NCI-H187 treated with DMSO at 0.1 percent for 48 hours (cell line): Measurements from ENCODE around the gene CPPED1.

ENCODE experiments used
- DNase-seq: peaks from one replicate; lab custom pipeline; 2025; lab: John Stamatoyannopoulos, UW

Gene CPPED1

DNA sequence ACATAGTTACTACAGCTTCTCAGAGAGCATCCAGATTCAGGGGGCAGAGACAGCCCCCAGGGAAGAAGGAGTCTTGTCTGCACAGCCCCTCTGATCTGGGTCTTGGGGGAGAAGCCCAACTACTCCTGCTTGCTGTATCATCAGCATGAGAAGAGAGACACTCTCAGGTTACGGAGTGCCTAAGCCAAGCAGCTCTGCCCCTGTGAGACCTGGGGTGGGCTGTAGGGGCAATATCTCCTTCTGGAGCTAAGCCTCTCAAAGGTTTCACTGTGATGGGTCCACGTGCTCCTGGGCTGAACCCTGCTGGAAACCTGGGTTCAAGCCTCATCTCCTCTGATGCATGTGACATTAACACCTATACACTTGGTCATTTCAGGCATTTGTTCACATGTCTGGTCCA lies 123.2 kb downstream of the CPPED1 start:
- no peak for DNase-seq

DNA sequence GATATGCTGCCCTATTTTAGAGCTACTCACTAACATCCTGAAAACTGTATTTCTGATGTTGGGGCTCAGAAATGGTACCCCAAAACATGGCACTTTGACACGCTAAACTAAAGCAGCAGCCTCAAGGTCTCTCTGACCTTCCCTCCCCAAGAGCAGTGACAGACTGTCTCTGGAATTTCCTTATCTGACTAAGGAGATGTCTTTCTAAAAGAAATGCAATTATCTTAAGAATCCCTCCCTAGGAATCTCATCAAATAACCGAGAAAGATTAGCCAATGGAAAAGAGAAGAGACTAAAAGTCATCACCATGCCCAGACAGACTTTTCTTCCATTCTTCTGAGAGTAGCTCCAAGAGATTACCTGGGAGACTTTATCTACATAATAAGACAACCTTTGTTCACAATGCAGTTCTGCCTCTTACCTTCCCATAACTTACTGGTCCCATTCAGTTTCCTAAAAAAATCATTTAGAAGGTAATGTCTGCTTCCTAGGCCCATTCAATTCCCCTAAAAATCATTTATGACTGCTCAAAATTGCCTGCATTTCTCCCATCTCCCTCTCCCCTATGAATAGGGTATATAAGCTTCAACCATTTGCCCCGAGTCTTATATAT lies 123.9 kb downstream of the CPPED1 start:
- DNase-seq = no peak

DNA sequence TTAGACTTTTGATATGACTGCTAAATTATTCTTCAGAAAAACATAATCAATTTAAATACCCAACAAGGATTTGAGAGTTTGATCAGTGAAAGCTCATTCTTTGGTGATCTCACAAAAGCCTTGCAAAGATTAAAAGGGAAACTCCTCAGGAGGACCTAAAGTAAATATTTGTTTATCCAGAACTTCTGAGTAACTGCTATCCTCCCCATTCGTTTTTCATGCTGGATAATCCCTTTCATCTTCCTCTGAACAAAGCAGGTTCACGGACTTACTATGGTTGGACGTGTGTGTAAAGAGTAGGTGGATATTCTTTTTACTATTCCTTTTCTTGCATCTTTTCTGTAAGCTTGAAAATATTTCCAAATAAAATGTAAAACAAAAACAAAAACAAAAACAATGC lies 124.7 kb downstream of the CPPED1 start:
- DNase-seq = no peak

DNA sequence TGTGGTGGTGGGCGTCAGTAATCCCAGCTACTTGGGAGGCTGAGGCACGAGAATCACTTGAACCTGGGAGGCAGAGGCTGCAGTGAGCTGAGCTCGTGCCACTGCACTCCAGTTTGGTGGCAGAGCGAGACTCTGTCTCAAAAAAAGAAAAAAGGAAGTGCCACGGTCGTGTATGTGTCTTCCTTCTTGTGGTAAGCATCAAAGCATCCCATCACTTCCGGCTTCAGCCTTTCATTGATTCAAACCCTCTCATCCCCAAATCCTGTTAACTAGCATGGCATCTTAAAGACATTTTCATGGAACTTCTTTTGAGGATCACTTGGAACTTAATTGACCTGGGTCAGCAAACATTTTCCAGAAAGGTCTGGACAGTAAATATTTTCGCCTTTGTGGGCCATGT lies 126.2 kb downstream of the CPPED1 start:
- DNase-seq = no peak

DNA sequence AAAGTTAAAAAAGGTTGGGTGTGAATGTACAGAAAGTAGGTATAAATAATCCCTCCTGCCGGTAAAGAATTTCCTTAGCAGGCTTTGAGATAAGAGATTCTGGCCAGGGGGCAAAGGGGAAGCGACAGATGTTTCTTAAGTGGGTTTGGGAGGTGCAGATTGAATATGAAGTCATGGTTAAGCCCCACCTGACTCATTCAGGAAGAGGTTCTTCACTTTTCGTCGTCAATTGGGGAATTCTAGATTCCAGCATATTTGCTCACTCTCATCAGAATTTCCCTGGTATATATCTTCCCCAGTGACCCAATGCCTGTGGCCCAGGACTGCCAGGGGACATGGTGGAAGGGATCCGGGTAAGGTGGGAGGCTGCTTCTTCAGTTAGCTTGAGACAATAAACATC lies 127.8 kb downstream of the CPPED1 start:
- no peak for DNase-seq

DNA sequence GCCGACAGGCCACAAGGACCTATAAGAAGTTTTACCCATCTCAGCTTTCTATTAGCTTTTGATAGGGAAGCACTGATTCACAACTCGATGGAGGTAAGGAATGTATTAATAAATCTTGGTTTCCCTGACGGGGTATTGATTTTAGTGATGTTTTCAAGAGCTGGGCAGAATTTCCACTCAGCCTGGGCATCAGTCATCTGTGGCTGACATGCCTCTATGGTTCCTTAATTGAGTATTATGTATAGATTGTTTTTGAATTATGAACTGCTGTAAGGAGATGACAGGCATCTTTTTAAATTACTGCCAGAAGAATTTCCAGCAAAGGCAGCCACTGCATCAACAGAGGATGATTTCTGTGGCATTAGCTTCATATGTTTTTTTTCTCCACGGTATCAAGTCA lies 128.6 kb downstream of the CPPED1 start:
- no peak for DNase-seq

DNA sequence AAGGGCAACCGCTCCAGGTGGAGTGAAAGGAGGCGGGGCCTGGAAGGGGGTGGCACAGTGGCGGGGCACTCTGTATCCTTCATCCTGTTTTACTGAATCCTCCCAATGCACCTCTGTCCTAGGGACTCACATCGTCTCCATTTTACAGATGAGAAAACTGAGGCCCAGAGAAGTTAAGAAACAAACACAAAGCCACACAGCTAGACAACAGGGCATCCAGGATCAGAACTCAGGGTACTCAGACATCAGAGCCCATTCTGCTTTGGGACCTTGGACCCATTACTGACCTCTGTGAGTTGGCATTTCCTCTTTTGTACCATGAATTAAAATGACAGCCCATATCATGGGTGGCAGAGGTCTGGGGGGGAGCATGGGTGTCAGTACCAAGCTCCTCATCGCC lies 129.2 kb downstream of the CPPED1 start:
- no peak for DNase-seq

DNA sequence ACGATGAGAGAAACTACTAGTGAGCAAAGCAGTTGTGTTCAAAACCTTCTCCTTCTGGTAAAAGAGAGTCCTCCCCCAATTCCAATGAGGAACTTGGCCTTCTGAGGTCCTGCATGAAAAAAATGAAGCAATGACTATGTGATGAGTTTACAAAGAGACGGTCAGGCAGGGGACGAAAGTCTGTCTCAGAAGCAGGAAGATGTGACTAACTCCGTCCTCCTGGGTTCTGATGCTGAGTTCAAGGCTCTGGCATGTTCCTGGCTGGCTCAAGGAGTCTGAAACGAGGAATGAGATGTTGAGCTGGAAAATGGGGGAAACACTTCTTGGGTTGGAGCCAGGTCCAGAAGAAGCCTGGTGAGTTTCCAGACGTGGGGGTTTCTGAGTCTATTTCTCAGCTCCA lies 129.6 kb downstream of the CPPED1 start:
- no peak for DNase-seq

DNA sequence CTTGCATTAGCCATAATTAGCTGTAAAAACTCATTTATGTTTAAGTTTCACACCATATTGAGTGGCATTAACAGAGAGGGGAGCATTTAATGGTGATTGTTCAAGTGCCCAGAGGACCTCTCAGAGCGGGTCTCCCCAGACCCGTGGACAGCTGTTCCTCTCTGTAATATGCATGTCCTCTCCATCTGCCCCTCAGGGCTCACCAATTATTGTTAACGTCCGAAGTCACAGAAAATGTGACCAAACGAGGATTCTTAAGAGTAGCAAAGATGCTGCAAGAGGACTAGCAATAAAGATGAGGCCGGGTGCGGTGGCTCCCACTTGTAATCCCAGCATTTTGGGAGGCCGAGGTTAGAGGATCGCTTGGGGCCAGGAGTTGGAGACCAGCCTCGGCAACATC lies 130.2 kb downstream of the CPPED1 start:
- DNase-seq = no peak

DNA sequence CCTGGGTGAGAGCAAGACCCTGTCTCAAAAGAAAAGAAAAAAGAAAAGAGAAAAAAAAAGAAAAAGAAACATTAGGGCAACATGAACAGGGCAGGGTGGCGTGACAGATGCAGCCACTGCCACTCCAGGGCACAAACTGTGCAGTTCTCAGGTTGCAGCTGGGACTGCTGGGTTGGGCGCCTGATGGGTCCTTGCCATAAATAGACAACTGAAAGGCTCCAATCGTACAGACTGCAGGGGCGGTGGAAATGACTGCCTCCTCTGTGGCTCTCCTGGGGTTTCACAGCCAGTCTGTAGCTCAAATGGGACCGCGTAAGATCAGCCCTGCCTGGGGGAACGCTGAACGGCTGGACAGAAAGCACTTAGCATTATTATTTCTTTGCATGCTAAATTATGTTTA lies 130.7 kb downstream of the CPPED1 start:
- DNase-seq = no peak

DNA sequence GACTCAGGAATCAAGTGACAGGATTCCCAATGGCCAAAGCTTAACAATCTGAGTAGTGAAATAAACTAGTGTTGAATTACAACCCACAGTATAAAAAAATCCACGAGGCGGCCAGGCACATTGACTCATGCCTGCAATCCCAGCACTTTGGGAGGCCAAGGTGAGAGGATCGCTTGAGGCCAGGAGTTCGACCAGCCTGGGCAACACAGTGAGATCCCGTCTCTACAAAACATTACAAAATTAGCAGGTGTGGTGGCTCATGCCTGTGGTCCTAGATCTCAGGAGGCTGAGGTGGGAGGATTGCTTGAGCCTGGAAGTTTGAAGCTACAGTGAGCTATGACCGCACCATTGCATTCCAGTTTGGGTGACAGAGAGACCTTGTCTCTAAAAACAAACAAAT lies 133.8 kb downstream of the CPPED1 start:
- no peak for DNase-seq

DNA sequence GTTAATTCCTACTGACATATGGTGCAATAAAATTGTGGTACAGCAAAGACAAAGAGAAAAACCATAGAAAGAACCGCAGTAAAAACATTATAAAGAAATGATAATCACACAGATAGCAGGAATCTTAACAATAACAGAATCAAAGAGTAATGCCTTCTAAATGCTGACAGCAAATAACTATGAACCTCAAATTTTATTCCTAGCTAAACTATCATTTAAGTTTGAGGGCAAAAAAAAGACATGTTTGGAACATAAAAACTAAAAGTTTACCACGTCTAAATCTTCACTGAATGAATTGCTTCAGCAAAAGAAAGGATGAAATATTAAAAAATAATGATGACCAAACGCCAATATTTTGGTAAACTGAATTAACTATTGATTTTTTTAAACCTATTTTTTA lies 135.8 kb downstream of the CPPED1 start:
- DNase-seq = no peak

DNA sequence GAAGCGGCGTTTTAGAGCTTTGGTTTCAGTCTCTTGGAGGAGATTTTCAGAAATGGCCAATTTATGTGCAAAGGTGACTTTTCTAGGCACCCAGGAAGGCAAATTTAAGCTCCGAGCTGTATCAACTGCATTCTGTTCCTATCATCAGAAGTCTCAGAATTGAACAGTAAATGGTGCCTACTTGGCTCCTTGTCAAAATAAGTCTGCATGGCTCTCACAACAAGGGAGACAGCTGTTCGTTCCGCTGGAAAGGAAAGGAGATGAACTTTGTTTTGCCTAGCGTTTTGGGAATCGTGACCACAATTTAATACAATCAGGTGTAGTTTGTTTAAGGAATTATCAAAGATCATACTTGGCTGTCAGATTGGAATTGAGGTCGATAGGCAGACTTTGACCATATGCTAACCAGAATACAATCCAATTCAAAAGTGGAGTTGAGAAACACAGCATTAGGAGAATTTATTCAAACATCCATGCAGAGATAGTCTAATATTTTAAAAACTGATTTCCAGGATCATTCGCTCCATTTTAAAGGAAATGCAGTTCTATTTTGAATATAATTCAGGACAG lies 139.4 kb downstream of the CPPED1 start:
- DNase-seq = no peak

DNA sequence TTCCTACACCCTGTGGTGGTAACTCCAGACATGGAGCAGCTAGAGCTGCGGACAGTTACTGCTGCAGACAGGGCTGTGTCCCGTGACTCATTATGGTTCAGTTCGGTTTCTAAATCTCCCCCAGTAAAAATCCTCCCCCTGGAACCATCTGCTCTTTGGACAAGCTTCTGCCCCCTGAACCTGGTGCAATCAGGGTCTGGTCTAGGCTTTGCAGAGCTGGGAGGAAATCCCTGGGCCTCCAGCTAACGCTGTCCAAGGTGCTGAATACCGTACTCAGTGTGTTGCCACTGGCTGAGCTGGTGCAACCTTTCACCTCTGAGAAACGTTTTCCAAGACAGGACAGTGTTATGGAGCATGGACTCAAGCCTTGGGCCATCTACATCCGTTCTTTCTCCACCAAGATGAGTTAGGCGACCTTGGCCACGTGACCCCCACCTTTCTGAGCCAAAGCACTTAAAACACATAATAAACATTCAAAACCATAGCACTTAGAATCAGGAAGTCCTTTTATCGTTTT lies 142.0 kb downstream of the CPPED1 start:
- no peak for DNase-seq

DNA sequence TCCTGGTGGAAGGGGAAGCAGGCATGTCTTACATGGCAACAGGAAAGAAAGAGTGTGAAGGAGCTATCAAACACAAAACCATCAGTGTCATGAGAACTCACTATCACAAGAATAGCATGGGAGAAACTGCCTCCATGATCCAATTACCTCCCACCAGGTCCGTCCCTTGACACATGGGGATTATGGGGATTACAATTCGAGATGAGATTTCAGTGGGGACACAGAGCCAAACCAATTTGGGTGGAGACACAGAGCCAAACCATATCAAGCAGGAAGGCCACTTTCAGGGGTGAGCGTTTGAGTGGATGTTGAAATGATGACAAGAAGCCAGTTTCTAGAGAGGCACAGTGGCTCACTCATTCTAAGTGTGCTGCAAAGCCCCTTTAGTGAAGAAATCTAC lies 143.8 kb downstream of the CPPED1 start:
- DNase-seq = no peak

DNA sequence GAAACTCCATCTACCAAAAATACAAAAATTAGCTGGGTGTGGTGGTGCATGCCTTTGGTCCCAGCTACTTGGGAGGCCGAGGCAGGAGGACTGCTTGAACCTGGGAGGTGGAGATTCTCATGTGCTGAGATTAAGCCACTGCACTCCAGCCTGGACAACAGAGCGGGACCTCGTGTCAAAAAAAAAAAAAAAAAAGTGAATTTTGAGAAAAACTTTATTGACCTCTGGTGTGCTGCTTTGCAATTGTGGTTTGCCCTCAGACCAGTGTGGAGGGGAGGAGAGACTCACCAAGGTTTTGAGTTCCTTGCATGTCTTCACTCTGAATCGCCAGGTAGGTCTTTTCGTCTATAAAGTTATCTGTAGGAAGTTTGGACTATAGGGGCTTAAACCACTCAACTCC lies 145.2 kb downstream of the CPPED1 start:
- DNase-seq = no peak

DNA sequence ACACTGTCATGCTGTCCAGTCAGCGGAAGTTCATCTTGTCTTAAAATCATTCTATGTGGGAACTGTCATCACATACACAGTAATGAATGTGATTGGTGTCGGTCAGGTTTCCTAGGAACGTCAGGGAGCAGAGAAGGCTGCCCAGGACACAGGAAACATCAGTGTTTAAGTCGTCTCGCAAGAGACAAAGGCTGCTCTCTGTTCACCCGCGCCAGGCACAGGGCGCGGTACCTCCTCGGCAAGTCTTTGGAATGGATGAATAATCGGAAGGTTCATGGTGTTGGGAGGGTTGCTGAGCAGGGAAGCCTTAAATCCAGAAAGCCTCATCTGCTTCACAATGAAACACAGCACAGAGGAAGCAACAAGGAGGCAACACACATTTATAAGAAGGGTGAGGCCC lies 148.2 kb downstream of the CPPED1 start:
- no peak for DNase-seq

DNA sequence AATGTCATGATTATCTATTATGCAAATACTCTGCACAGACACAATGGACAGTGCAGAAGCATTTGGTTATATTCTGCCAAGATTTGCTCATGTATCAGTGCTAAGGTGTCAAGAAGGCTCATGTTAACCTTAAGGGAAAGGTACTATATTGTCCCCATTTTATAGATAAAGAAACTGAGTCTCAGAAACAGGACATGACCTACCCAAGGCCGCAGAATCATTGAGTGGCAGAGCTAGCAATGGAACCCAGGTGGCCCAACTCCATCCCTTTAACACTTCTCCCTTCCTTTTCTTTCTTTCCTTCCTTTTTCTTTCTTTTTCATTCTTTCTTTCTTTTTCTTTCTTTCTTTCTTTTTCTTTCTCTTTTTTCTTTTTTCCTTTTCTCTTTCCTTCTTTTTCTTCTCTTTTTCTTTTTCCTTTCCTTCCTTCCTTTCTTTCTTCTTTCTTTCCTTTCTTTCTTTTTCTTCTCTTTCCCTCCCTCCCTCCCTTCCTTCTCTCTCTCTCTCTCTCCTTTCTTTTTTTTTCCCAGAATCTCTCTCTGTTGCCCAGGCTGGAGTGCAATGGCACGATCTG lies 149.8 kb downstream of the CPPED1 start:
- DNase-seq = no peak

DNA sequence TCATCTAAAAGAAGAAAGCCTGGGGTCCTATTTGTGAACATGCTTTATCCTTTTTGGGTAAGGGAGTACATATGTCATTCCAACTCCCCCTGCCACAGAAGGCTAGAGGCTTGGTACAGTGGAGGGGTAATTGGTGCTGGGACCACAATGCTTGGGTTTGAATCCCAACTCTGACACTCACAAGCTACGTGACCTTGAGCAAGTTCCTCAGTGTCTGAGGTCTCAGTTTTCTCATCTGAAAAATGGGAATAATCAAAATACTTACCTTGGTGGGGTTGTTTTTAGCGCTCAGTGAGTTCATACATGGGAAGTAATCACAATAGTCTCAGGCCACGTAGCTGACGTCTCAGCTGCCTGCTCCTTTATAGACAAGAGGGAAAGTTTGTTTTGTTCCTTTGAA lies 150.8 kb downstream of the CPPED1 start:
- no peak for DNase-seq

DNA sequence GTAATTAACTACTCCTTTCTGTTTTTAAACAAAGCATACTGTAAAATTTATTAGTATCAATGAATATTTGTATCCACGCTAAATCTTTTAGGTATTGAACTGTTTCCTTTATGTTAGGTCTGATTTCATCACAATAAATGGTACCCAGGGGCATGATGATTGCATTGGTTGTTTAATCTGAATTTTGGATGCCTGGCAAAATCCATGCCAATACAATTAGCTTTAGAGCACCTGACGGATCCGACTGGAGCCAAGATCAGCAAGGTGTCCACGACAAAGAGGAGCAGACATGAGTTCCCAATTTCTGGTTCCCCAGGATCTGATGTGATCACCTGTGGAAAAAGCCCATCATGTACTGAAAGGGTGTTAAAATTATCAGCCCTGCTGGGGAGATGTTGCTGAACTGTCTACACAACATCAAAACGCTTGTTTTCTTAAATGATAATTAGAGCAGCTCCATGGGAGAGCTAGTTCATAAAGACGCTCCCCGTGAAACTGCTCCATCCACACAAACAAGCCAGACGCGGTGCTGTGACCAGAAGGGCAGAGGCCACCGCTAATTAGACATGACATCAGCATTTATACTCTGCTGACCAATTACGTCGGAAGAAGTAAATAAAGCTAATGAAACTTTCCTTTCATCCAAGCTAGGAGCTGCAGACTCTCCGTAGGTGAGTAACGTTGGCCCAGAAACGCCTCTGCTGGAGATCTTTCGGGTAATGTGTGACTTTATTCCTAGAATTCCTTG lies 151.7 kb downstream of the CPPED1 start:
- DNase-seq = no peak

DNA sequence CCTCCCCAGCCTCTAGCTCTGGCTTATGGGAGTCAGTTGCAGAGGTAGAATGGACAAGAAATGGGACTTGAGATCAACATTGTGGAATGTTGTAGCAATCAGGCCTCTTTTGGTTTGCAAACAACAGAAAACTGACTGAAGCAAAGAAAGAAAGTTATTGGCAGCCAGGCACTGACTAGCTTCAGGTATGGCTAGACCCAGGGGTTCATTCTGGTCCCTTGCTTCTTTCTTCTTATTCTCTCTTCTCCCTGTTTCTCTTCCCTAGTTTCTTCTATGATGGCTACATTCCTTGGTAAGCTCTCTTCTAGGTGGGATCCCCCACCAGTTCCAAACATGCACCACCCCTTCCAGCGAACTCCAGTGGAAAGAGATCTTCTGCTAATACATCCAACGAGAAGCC lies 154.3 kb downstream of the CPPED1 start:
- no peak for DNase-seq

DNA sequence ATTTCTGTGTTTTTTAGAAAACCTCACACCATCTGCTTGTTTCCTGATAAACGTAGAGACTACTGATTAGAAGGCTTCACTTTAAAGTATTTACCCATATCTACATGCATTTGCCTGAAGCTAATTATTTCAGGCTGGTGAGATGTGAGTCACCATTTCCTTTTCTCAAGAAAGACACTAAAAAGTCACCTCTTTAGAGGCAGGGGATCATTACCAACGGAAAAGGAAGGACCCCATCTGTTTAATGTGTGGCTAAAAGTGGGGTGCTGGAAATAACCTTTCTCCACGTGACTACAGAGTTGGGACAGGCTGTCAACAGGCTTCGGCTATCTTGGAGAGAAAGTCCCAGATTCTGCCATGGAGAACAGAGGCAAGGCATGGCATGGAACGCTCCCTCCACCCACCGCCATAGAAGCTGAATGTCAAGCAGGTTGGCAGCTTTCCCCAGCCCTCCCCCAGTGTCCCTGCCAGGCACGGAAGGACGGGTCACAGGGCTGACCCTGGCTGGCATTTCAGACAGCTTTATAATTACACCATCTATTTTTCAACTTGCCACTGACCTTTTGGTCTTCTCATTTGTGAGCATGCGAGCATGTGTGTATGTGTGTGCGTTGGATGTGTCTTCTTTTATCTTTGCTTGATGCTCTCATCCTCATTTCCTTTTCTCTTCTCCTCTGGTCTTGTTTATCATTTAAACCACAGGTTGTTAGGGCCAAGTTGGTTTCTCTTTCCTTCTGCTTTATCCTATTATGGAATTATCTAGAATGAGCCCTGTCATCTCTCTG lies 157.0 kb downstream of the CPPED1 start:
- DNase-seq = no peak
